HG03457 (cell line): ENCODE results near the gene CYP19A1.
"Not testable (repeated sequence)": the region's sequence is repeated elsewhere in the genome, so short reads cannot be mapped to it uniquely, and the experiment has no call there.

Experiments
- ATAC-seq: cut with Tn5 transposase; IDR thresholded peaks from one replicate; pipeline ENCODE4 v1.9.1; 2021; ENCODE audit warnings: moderate number of reproducible peaks; ENCODE audit not compliant: unreplicated experiment

Gene CYP19A1

GRCh38 chr15:51302480-51302879 lies 35.9 kb downstream of the CYP19A1 start:
- no peak for ATAC-seq

- no peak for ATAC-seq
Observed at GRCh38 chr15:51299187-51300015, 39.0 kb downstream of the CYP19A1 start.

DNA sequence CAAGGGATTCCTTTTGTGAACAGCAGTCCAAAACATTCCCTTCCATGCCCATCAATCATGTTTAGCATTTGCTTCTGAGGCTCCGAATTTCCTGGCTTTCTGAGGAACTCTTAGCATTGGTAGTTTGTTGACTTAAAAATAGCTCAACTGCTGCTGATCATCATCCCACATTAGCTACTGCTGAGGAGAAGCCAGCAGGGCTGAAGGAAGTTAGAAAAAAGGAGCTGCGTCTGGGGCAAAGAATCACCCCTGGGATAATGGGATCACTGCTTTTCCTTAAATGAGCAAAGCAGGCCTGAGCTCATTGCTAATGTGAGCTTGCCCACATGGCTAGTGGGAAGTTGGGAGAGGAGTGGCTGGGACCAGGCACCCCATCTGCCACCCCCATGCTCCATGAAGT lies 39.8 kb downstream of the CYP19A1 start:
- ATAC-seq = no peak

DNA sequence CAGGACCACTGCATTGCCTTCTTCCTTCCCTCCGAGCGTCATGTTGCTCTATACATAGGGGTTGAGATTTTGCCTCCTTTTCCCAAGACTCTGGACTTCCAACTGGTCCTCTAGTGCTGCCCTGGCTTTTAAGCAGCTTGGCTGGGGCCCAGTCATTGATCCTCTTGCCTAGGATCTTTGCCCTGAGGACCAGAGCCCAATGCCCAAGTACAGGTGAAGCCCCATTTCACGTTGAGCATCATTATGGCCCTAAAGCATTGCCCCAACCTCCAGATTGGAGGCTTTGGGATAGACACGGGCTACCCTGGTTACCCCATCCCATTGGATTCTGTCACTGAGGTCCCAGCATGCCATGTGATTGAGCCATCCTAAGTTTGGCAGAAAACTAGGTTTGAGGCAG lies 47.7 kb downstream of the CYP19A1 start:
- ATAC-seq = no peak

- ATAC-seq = no peak
Observed at GRCh38 chr15:51289290-51289689, 49.1 kb downstream of the CYP19A1 start.

- no peak for ATAC-seq
Observed at GRCh38 chr15:51288143-51289065, 50.0 kb downstream of the CYP19A1 start.

GRCh38 chr15:51286816-51287215 lies 51.6 kb downstream of the CYP19A1 start:
- no peak for ATAC-seq

- no peak for ATAC-seq
Observed at GRCh38 chr15:51285399-51285798, 53.0 kb downstream of the CYP19A1 start.

DNA sequence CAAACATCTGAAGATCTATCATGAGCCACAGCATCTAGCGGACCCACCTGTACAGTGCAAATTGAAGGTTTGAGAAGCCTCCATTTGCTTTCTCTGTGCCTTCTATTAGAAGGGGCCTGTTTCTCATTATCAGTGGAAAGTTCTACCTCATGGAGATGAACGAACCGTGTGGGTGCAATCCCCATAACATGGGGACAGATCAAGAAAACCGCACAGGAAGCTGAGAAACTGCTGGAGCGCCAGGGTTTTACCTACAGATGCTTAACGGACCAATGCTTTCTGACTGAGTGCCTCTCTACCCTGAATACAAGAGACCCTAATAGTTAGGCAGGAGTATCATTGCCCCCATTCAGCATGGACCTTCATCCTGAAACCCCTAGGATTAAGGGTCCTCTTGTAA lies 53.5 kb downstream of the CYP19A1 start:
- ATAC-seq = no peak

DNA sequence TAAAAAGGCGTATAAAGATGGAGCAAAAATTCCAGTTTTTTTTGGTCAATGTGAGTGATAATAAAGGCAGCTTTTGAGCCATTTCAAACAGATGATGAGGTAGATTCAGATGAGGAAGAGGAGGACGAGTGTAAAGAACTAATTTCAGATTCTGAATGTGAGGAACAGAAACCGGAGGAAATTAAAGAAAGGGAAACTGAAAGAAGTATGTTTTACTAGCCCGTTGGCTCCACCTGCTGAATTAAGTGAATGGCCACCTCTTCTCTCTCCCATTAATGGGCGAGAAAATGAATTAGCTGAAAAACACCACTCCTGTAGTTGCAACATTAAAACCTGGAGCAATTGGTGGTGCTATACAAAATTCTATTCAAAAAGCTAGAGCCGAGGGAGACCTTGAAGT lies 55.4 kb downstream of the CYP19A1 start:
- no peak for ATAC-seq

DNA sequence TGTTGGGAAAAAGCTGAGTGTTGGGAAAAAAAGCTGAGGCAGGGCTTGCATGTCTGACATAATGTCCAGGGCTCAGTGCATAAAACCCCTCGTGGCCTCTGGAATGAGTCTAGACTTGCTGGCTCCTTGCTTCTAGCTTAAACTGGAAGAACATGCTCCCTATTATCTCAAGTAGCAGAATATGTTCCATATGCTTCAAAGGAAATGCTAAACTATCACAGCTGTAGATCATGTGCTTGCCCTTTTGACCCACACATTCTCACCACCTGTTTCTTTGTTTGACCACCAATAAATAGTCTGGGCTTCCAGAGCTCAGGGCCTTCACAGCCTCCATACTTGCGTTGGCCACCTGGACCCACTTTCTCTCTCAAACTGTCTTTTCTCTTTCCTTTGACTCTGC lies 56.2 kb downstream of the CYP19A1 start:
- ATAC-seq = not testable (repeated sequence)

DNA sequence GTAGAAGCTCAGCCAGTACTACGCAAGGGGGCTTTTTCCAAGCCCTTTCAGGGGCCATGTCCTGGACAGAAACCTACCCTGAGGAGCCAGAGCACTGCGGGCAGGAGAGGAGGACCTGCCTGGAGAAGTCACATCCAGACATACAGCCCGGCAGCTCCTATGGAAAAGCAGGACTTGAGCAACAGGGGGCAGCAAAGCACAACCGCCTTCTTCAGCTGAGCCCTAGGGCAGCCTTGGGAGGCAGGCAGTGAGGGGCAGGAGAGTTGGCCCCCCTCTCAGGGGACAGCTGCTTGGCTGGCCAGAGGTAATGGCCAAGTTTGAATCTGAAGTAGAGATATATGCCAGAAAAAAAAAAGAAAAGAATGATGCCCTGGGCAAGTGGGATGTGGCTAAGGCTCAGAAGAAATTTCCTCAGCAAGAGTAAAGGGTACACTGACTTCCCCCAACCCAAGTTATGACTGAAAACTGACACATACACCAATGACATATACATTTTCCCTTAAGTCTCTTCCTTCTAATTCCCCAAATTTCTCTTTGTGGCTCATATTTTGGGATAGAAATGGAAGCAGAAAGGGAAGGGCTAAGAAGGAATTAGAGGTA lies 56.9 kb downstream of the CYP19A1 start:
- ATAC-seq = peak; percentile 57

DNA sequence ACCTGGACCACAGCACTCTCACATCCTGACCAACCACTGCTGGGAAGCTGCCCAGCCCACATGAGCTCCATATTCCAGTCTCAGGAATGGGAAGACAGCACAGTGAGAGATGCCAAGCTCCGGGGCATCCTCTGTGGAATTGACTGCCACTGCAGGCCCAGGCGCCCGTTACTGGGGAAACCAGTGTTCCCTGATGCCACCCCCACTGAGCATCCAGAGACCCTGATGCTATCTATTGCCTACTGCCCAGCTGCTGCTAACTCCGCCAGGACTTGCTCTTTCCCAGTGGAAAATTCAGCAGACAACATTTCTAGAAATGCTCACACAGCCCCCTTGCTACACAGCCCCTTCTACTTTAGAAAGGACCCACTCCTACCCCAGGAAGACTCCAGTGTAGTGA lies 57.6 kb downstream of the CYP19A1 start:
- no peak for ATAC-seq

- ATAC-seq = no peak
Observed at GRCh38 chr15:51279391-51279790, 59.0 kb downstream of the CYP19A1 start.

- ATAC-seq = no peak
Observed at GRCh38 chr15:51277101-51277500, 61.3 kb downstream of the CYP19A1 start.

GRCh38 chr15:51274956-51275355 lies 63.4 kb downstream of the CYP19A1 start:
- ATAC-seq = no peak

DNA sequence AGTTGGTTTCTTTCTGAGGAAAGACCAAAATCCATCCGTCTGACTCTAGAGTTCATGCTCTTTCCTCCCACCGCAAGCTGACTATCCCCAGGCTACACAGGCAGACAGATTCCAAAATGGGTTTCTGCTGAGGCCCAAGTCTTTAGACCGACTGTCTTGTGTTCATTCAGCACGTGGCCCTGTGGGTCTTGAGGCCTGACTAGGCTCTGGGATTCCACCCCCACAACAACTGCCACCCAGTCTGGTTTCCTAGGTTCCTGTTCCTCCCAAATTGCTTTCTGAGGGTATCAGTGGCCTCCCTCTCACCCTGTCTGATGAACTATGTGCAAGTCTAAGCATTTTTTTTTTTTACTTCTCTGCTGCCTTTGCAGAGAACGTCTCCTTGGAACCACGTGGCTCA lies 67.7 kb downstream of the CYP19A1 start:
- no peak for ATAC-seq

- no peak for ATAC-seq
Observed at GRCh38 chr15:51269496-51269895, 68.9 kb downstream of the CYP19A1 start.

GRCh38 chr15:51267703-51268083 lies 70.7 kb downstream of the CYP19A1 start:
- no peak for ATAC-seq

GRCh38 chr15:51267051-51267702 lies 71.2 kb downstream of the CYP19A1 start:
- no peak for ATAC-seq

GRCh38 chr15:51266656-51267050 lies 71.7 kb downstream of the CYP19A1 start:
- no peak for ATAC-seq
